GM21423 (cell line): Measurements from ENCODE around the gene PADI4.

ENCODE experiments used
- ATAC-seq: cut with Tn5 transposase; IDR thresholded peaks from one replicate; pipeline ENCODE4 v1.9.1; 2021; ENCODE audit warnings: mild to moderate bottlenecking, moderate library complexity; ENCODE audit not compliant: unreplicated experiment

PADI4 gene, protein sequence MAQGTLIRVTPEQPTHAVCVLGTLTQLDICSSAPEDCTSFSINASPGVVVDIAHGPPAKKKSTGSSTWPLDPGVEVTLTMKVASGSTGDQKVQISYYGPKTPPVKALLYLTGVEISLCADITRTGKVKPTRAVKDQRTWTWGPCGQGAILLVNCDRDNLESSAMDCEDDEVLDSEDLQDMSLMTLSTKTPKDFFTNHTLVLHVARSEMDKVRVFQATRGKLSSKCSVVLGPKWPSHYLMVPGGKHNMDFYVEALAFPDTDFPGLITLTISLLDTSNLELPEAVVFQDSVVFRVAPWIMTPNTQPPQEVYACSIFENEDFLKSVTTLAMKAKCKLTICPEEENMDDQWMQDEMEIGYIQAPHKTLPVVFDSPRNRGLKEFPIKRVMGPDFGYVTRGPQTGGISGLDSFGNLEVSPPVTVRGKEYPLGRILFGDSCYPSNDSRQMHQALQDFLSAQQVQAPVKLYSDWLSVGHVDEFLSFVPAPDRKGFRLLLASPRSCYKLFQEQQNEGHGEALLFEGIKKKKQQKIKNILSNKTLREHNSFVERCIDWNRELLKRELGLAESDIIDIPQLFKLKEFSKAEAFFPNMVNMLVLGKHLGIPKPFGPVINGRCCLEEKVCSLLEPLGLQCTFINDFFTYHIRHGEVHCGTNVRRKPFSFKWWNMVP

DNA sequence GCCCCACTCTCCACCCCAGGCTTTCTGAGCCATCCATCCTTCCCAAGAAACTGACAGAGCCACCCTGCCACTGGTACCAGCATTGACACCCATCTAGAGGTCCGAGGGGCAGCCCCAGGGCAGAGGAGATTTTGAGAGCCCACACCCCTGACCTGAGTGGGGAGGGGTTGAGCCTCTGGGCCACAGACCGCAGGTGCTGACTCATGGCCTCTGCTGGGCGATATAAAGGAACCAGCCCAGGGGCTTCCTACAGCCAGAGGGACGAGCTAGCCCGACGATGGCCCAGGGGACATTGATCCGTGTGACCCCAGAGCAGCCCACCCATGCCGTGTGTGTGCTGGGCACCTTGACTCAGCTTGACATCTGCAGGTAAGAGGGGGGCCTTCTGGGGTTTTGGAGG, at the start of gene PADI4:
PADI4 (plus strand) TSS at position 252 of the 400 bp plus-strand sequence; CDS start at position 278, 26 bp downstream.
- ATAC-seq = no peak

DNA sequence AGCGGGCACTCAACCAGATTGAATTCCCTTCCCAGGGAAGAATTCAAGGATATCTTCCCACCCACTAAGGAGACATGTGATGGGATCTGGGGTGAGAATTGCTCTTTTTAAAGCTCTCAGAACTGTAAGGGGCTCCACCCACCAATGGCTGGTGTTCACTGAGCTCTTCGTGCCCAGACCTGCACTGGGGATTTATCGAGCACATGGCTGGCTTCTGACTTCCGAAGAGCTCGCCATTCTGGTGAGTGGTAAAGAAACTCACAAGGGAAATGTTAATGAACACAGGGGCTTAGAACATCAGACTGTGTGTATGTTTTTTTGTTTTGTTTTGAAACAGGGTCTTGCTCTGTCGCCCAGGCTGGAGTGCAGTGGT, 49.3 kb upstream of the PADI4 start:
- ATAC-seq = no peak

DNA sequence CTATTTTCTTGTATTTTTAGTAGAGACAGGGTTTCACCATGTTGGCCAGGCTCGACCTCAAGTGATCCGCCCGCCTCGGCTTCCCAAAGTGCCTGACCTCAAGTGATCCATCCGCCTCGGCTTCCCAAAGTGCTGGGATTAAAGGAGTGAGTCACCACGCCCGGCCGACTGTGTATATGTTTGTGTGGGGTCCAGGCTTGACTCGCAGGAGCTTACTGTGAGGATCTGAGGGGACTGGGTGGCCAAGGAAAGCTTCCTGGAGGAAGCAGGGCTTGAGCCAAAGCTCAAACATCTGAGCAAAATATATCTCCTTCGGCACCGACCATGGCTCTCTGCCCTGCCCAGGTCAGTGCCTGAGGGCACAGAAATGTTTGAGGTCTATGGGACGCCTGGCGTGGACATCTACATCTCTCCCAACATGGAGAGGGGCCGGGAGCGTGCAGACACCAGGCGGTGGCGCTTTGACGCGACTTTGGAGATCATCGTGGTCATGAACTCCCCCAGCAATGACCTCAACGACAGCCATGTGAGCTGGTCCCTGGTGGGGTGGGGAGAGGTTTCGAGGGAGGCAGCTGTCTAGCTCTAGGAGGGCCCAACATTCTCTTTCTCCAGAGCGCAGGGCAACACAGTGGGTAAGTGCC, 48.6 kb upstream of the PADI4 start:
- no peak for ATAC-seq

- no peak for ATAC-seq
Observed at GRCh38 chr1:17260264-17260663, 47.7 kb upstream of the PADI4 start.

DNA sequence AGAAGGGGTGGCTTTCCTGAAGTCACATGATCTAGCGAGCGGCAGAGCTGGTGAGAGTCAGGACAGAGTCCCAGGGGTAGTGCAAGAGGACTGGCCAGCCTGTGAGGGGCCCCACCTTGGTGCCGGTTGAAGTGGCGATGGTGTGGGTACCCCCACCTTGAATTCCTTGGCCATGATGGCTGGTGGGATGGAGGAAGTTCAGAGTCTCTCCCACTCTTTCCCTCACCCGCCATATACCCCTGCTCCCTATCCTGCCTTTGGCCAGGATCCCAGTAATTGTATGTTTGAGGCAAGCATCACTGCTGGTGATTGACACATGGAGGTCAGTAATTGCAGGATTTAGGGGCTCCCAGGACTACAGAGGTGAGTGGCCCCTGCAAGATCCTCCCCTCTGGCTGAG, 47.3 kb upstream of the PADI4 start:
- ATAC-seq = no peak

DNA sequence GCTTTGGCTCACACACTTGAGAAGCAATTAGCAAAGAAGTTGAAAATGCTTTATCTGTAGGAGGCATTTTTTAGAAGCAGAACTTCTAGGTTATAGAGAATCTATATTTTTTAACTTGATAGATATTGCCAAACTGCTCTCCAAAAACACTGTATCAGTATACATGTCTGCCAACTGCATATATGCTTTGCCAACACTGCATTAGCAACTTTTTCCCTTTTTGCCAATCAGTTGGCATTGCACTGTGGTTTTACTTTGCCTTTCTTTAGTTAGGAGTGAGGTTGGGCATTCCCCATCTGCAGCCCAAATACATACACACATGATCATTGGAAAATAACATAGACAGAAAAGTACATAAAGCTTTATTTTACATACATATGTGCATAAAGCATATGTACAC, 44.1 kb upstream of the PADI4 start:
- no peak for ATAC-seq

GRCh38 chr1:17264470-17264869, 43.5 kb upstream of the PADI4 start:
- no peak for ATAC-seq

GRCh38 chr1:17265162-17265561, 42.8 kb upstream of the PADI4 start:
- no peak for ATAC-seq

DNA sequence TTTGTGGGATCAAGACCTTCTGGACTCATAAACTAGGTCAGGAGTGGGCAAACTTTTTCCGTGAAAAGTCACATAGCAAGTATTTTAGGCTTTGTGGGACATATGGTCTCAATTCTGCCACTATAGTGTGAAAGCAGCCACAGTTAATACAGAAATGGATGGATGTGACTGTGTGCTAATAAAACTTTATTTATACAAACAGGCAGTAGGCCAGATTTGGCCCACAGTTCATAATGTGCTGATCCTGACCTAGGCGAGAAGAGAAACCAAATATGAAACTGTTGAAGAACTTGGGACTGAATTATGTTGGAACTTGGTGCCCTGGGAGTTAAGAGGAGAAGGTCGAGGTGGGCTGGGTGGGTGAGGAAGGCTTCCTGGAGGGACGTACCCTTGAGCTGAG, 42.0 kb upstream of the PADI4 start:
- no peak for ATAC-seq

GRCh38 chr1:17270891-17271765, 36.9 kb upstream of the PADI4 start:
- no peak for ATAC-seq

DNA sequence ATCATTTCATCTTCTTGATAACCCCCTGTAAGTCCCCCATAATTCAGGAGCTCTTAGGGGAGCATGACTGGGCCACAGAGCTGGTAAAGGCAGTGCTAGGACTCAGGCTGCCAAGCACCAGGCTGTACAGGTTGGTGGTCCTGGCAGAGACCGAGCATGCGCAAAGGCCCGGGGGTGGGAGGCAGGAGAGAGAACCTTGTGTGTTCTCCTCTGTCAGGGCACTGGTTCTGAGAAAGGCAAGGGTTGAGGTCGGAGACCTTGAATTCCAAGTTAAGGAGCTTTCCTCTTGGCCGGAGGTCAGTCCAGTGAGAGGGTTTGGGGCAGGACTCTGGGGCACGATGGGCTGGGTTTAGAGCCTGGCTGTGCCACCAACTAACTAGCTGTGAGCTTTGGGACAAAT, 35.9 kb upstream of the PADI4 start:
- ATAC-seq = no peak

GRCh38 chr1:17272646-17273045, 35.4 kb upstream of the PADI4 start:
- ATAC-seq = no peak

GRCh38 chr1:17273096-17273495, 34.9 kb upstream of the PADI4 start:
- ATAC-seq = no peak

GRCh38 chr1:17274186-17275170, 33.5 kb upstream of the PADI4 start:
- no peak for ATAC-seq

DNA sequence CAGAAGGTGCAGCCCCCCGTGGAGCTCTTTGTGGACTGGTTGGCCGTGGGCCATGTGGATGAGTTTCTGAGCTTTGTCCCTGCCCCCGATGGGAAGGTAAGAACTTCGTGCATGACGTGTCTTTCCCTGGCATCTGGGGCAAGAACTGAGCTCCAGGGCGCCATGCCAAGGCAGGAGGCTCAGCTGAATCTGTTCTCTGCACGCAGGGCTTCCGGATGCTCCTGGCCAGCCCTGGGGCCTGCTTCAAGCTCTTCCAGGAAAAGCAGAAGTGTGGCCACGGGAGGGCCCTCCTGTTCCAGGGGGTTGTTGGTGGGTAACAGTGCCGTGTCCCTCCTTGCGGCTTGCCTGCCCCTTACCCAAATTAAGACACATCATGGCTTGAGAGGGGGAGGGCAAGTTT, 31.4 kb upstream of the PADI4 start:
- no peak for ATAC-seq

DNA sequence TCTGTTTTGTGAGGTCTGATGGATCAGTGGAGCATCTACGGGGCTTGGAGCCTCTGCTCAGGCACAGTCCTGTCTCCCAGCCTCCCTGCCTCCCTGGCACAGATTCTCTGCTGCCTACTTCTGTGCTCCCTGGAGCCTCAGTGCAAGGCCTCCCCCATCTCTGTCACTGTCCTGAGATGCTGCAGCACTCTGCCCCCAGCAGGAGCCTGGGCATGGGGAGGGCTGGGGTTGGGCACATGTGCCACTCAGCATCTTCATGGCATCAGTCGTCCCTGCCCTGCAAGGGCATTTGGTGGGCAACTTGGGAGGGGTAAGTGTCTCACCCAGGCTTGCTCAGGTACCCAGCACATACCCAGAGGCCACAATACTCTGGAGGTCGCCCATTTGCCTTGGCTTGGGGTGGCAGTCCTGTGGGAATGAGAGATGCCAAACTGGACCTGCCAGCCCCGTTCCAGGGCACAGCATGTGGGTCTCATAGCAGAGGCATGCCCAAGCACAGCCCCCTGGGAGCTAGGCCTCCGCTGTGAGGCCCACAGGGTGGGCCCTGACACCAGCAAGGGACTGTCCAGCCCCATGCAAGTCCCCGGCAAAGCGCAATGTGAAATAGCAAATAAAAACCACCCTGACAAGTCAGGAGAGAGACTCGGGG, 30.4 kb upstream of the PADI4 start:
- ATAC-seq = no peak

- ATAC-seq = no peak
Observed at GRCh38 chr1:17278996-17279830, 28.8 kb upstream of the PADI4 start.

DNA sequence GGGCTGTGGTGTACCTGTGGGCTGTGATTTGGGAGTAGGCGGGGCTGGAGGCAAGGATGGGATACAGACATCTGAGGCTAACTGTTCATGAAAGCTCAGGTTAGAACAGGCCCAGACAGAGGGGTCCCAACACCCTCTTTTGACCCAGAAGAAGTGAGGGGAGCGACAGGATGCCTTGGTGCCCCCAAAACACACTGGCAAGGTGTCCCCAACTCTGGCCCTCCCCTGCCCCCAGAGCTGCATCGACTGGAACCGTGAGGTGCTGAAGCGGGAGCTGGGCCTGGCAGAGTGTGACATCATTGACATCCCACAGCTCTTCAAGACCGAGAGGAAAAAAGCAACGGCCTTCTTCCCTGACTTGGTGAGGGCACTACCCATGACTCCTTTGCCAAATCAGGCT, 27.6 kb upstream of the PADI4 start:
- no peak for ATAC-seq

DNA sequence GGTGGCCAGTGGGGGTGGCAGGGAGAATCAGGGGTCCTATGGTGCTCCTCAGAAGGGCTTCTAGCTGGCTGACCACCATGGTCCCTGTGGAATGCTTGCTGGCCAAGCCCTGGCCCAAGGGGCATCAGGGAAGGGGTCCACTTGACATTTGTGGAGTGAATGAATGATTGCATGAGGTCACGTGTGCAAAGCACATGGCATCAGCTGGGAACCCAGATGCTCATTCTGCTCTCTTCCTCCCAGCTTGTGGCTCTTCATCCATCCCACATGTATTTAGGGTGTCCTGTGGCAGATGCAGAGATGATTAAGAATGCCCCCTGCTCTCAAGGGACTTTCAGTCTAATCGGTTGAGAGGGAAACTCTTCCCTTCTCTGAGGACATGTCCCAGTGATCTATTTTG, 27.1 kb upstream of the PADI4 start:
- no peak for ATAC-seq
